ENCODE data around the gene KAT2B. TPM values are rescaled to one million over a fixed set of nuclear protein-coding genes. Genes with fewer than 3 reads are reported as not detected.

Gene KAT2B
- polyA plus RNA-seq, 1 experiment, result 4.5 TPM

DNA sequence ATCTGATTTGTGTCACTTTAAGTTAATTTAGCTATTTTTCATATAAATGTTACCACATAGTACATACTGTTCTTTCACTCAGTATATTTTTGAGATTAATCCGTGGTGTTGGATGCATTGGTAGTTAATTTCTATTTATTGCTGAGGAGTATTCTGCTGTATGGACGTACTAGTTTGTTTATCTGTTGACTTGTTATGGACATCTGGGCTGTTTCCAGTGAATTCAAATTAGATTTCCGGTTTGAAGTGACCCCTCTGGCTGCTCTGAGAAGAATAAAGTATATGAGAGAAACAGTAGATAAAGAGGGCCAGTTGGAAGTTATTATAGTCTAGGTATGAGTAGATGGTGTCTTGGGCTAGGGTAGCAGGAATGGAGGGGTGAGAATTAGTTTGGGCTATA, 15.6 kb downstream of the KAT2B start:
- DNase-seq (ENCODE audit: low read depth), result no peak
- TF ChIP-seq, protein P1, sequence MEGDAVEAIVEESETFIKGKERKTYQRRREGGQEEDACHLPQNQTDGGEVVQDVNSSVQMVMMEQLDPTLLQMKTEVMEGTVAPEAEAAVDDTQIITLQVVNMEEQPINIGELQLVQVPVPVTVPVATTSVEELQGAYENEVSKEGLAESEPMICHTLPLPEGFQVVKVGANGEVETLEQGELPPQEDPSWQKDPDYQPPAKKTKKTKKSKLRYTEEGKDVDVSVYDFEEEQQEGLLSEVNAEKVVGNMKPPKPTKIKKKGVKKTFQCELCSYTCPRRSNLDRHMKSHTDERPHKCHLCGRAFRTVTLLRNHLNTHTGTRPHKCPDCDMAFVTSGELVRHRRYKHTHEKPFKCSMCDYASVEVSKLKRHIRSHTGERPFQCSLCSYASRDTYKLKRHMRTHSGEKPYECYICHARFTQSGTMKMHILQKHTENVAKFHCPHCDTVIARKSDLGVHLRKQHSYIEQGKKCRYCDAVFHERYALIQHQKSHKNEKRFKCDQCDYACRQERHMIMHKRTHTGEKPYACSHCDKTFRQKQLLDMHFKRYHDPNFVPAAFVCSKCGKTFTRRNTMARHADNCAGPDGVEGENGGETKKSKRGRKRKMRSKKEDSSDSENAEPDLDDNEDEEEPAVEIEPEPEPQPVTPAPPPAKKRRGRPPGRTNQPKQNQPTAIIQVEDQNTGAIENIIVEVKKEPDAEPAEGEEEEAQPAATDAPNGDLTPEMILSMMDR (IDR thresholded peaks at IDR 0.05; ENCODE audit: insufficient read depth, low read depth, low read length), result no peak
- POLR2A ChIA-PET, result no interaction called here
- Histone ChIP-seq H3K36me3 (ENCODE audit: control insufficient read depth, insufficient read depth, low read length) (no peaks in the 10 kb centered on the region), H3K4me3 (ENCODE audit: low read depth, low read length) (no peak overlapping the region), H3K27me3 (ENCODE audit: control insufficient read depth, insufficient read depth, low read length) (no peaks in the 10 kb centered on the region)
- CTCF ChIA-PET, result no interaction called here

- H3K4me3 ChIP-seq (ENCODE audit: low read depth, low read length), result no peak overlapping the region
- no peaks in the 10 kb centered on the region for H3K27me3 ChIP-seq (ENCODE audit: control insufficient read depth, insufficient read depth, low read length)
- DNase-seq (ENCODE audit: low read depth), result no peak
- H3K36me3 ChIP-seq (ENCODE audit: control insufficient read depth, insufficient read depth, low read length), result no peaks in the 10 kb centered on the region
- ChIA-PET POLR2A (no interaction called here), CTCF (interaction anchor here (1.2 kb wide), 1 partner anchor 50 kb away, joined by 3 read pairs; no protein-coding TSS in a partner anchor)
- TF ChIP-seq, protein P1 (IDR thresholded peaks at IDR 0.05; ENCODE audit: insufficient read depth, low read depth, low read length), result no peak
Measured at GRCh38 chr3:20056725-20057611, 16.7 kb downstream of the KAT2B start.

DNA sequence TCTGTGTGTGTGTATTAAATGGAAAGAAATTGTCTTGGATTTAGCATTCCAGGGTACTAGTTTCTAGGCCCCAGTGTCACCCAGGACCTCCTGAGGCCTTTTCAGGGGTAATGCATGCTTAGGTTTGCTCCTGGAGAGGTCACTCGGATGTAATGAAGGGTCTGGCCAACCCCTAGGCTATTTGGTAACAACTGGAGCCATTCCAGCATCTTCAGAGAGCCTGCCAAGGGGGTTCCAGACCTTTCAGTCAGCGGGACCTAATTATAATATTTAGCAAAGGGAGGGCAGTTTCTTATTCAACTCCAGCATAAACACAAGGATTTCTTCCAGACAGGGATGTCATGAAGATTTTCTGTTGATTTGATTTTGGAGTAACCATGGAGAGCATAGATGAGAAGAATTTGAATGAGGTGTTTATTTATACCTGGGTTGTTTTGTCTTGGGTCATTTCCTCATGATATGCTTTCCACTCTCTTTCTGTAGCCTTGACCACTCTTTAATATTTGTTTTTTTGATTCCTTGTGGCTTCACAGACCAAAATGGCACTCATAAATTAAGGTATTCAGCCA, 17.4 kb downstream of the KAT2B start:
- POLR2A ChIA-PET, result no interaction called here
- H3K27me3 ChIP-seq (ENCODE audit: control insufficient read depth, insufficient read depth, low read length), result no peaks in the 10 kb centered on the region
- CTCF ChIA-PET, result interaction anchor here (1.2 kb wide), 1 partner anchor 49 kb away, joined by 3 read pairs; no protein-coding TSS in a partner anchor
- TF ChIP-seq, protein P1 (IDR thresholded peaks at IDR 0.05; ENCODE audit: insufficient read depth, low read depth, low read length), result no peak
- no peaks in the 10 kb centered on the region for H3K36me3 ChIP-seq (ENCODE audit: control insufficient read depth, insufficient read depth, low read length)
- no peak for DNase-seq (ENCODE audit: low read depth)
- no peak overlapping the region for H3K4me3 ChIP-seq (ENCODE audit: low read depth, low read length)

- H3K4me3 ChIP-seq (ENCODE audit: low read depth, low read length), result no peak overlapping the region
- POLR2A ChIA-PET, result no interaction called here
- TF ChIP-seq, protein P1 (IDR thresholded peaks at IDR 0.05; ENCODE audit: insufficient read depth, low read depth, low read length), result no peak
Measured at GRCh38 chr3:20059929-20060328, 19.7 kb downstream of the KAT2B start.

GRCh38 chr3:20060974-20061685, 20.9 kb downstream of the KAT2B start:
- ChIA-PET CTCF (interaction anchor here (0.9 kb wide), 1 partner anchor 9 kb away, joined by 3 read pairs; no protein-coding TSS in a partner anchor), POLR2A (no interaction called here)
- H3K27me3 ChIP-seq (ENCODE audit: control insufficient read depth, insufficient read depth, low read length), result no peaks in the 10 kb centered on the region
- DNase-seq (ENCODE audit: low read depth), result no peak
- H3K4me3 ChIP-seq (ENCODE audit: low read depth, low read length), result no peak overlapping the region
- TF ChIP-seq, protein P1 (IDR thresholded peaks at IDR 0.05; ENCODE audit: insufficient read depth, low read depth, low read length), result no peak
- H3K36me3 ChIP-seq (ENCODE audit: control insufficient read depth, insufficient read depth, low read length), result no peaks in the 10 kb centered on the region

More at GRCh38 chr3:20059929-20060328, 19.7 kb downstream of the KAT2B start:
- Histone ChIP-seq H3K36me3 (ENCODE audit: control insufficient read depth, insufficient read depth, low read length) (no peaks in the 10 kb centered on the region), H3K27me3 (ENCODE audit: control insufficient read depth, insufficient read depth, low read length) (no peaks in the 10 kb centered on the region)
- CTCF ChIA-PET, result interaction anchor here (0.9 kb wide), 1 partner anchor 8 kb away, joined by 3 read pairs; no protein-coding TSS in a partner anchor
- no peak for DNase-seq (ENCODE audit: low read depth)

Data from BJ (cell line).